ENCODE measurements around the gene OR52K2.

DNA sequence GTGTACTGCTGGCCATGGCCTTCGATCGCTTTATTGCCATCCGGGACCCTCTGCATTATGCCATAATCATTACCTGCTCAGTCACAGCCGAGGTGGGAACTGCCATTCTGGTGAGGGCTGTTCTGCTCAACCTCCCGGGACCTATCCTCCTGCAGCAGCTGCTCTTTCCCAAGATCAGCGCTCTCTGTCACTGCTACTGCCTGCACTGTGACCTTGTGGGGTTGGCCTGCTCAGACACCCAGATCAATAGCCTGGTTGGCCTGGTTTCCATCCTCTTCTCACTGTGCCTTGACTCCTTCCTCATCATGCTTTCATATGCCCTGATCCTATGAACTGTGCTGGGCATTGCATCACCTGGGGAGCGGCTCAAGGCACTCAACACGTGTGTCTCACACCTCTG lies 30.7 kb upstream of the OR52K2 start:
- TF ChIP-seq CTCF (IDR thresholded peaks at IDR 0.05 in 2 of 3, conservative IDR thresholded peaks at IDR 0.05 in 1 of 3; ENCODE audit: insufficient read depth in 2 of 3, low read depth in 1 of 3, low read length in 3 of 3) (no peak), POLR2AphosphoS5 (IDR thresholded peaks at IDR 0.05; ENCODE audit: control insufficient read depth, insufficient read depth, low read depth, low read length) (no peak), FOS (IDR thresholded peaks at IDR 0.05; ENCODE audit: extremely low read depth, insufficient read length) (no peak), ZNF133 (CRISPR knock-in tag; IDR thresholded peaks at IDR 0.05) (no peak), NFIC (IDR thresholded peaks at IDR 0.05) (no peak), SMC3 (conservative IDR thresholded peaks at IDR 0.05; ENCODE audit: insufficient read depth, low read depth, low read length) (no peak), ARHGAP35 (IDR thresholded peaks at IDR 0.05; ENCODE audit: partially characterized antibody) (no peak), EP300 (IDR thresholded peaks at IDR 0.05; ENCODE audit: low read length) (no peak), GTF2F1 (IDR thresholded peaks at IDR 0.05; ENCODE audit: low read depth, low read length) (no peak), PATZ1 (CRISPR knock-in tag; IDR thresholded peaks at IDR 0.05; ENCODE audit: borderline replicate concordance) (no peak), CHD2 (IDR thresholded peaks at IDR 0.05; ENCODE audit: low read depth, low read length) (no peak), HDAC3 (IDR thresholded peaks at IDR 0.05; ENCODE audit: borderline replicate concordance, partially characterized antibody) (no peak)

Data from K562 (cell line).